Left ventricle myocardium inferior (tissue), 1 donor: Measurements from ENCODE around the gene CCDC13. TPM values are rescaled to one million over a fixed set of nuclear protein-coding genes. Genes with fewer than 3 reads are reported as not detected.

Source experiments
- DNase-seq: peaks from one replicate; pipeline ENCODE4 v3.0.0-alpha.2; 2020
- H3K27ac ChIP-seq: fragments of 200-600 bp; replicated peaks from 2 replicates; pipeline ENCODE4 v1.8.0; 2021
- H3K27me3 ChIP-seq: fragments of 200-600 bp; 2 replicates; pipeline ENCODE4 v1.8.0; 2021; ENCODE audit warnings: low read depth
- H3K36me3 ChIP-seq: fragments of 200-600 bp; 2 replicates; pipeline ENCODE4 v1.8.0; 2021
- H3K4me1 ChIP-seq: fragments of 200-600 bp; 2 replicates; pipeline ENCODE4 v1.8.0; 2021
- H3K4me3 ChIP-seq: fragments of 200-600 bp; 2 replicates; pipeline ENCODE4 v1.8.0; 2021; ENCODE audit warnings: mild to moderate bottlenecking, moderate library complexity
- H3K9me3 ChIP-seq: fragments of 200-600 bp; replicated peaks from 2 replicates; pipeline ENCODE4 v1.8.0; 2021
- intact Hi-C: fragments of 100-400 bp; cut with micrococcal nuclease; formaldehyde crosslinking; loops from one replicate; pipeline ENCODE4 v1.11.0; 2022
- total RNA-seq: library from RNA; stranded (reverse); fragmentation: NEBNext Ultra II Directional; extraction: Animal tissue kit (Norgen Biotek cat#: 25700); gene quantifications from one replicate; pipeline ENCODE4 v1.2.1, GENCODE V29; 2021
- TF ChIP-seq, protein P1 (sequence below): fragments of 200-600 bp; IDR thresholded peaks from 2 replicates; pipeline ENCODE4 v1.8.0; 2021; ENCODE audit warnings: antibody characterized with exemption, mild to moderate bottlenecking, borderline replicate concordance
- donor health status: DM: no; HTN: yes; CAD: no; lungs with severe emphysema.

CCDC13 gene
- total RNA-seq, 1 donor from 2014 or later = 0.41 TPM

DNA sequence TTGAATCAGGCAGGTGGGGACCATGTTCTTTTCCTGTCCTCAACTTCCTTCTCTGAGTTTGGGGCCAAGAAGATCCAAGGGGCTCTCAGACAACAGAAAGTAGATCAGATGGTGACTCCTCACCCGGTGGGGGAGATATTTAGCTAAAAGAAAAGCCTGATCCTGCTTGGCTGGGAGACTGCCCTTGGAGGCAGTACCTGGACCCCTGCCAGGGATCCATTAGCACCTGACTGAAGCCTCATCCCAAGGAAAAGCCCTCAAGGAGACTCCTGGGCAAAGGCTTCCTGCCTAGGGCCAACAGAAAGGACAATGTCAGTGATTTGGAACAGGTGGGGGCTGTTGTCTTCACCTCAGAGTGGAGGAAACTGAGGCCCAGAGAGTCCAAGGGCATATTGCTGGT, 37.0 kb downstream of the CCDC13 start:
- Histone ChIP-seq H3K9me3 (no peaks in the 10 kb centered on the region), H3K36me3 (no peaks in the 10 kb centered on the region), H3K4me3 (no peak overlapping the region), H3K4me1 (peaks cover 42% of the 10 kb centered on the region), H3K27ac (peak overlapping the region; percentile 58), H3K27me3 (no peaks in the 10 kb centered on the region)
- TF ChIP-seq, protein P1, sequence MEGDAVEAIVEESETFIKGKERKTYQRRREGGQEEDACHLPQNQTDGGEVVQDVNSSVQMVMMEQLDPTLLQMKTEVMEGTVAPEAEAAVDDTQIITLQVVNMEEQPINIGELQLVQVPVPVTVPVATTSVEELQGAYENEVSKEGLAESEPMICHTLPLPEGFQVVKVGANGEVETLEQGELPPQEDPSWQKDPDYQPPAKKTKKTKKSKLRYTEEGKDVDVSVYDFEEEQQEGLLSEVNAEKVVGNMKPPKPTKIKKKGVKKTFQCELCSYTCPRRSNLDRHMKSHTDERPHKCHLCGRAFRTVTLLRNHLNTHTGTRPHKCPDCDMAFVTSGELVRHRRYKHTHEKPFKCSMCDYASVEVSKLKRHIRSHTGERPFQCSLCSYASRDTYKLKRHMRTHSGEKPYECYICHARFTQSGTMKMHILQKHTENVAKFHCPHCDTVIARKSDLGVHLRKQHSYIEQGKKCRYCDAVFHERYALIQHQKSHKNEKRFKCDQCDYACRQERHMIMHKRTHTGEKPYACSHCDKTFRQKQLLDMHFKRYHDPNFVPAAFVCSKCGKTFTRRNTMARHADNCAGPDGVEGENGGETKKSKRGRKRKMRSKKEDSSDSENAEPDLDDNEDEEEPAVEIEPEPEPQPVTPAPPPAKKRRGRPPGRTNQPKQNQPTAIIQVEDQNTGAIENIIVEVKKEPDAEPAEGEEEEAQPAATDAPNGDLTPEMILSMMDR = no peak
- intact Hi-C loops = no loop called here
- DNase-seq = no peak

DNA sequence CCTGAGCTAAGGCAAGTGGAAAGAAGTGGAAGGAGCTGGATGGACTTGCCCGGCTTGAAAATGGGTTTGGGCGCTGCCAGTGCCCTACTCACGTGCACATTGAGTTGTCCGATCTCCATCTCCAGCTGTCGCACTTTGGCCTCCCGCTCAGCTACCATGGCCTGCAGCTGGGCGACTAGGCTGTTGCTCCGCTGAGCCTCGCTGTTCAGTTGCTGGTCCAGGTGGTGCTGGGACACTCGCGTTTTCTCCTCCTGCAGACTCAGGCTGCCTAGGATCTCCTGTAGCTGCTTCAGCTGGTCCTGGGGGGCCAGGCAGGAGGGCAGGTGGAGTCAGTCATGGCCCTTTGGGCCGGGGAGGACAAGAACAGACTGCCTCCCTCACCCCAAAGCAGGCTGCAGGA, 37.4 kb downstream of the CCDC13 start:
- DNase-seq = no peak
- no peaks in the 10 kb centered on the region for H3K36me3 ChIP-seq
- H3K27me3 ChIP-seq = no peaks in the 10 kb centered on the region
- no peak overlapping the region for H3K4me3 ChIP-seq
- peaks cover 42% of the 10 kb centered on the region for H3K4me1 ChIP-seq
- H3K27ac ChIP-seq = peak overlapping the region; percentile 58
- no peaks in the 10 kb centered on the region for H3K9me3 ChIP-seq
- TF ChIP-seq, protein P1 = no peak
- intact Hi-C loops = no loop called here

DNA sequence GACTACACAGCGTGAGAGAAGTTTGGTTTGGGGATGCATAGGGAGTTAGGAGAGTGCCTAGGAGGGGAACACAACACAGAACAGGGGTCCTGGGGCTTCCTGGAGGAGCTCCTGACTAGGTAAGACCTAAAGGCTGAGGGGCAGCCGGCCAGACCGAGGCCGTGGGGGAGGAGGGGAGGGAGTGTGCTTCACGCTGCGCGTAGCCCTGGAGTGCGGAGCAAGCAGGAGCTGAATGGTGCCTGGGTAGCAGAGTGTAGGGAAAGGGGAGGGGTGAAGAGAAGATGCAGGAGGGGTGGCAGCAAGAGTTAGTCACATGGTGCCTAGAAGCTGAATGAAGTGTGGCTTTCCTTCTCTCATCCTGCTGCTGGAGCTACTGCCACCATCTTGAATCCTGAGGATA, 38.0 kb downstream of the CCDC13 start:
- no peak for DNase-seq
- Histone ChIP-seq H3K9me3 (no peaks in the 10 kb centered on the region), H3K27ac (peak overlapping the region; percentile 92), H3K27me3 (no peaks in the 10 kb centered on the region), H3K36me3 (no peaks in the 10 kb centered on the region), H3K4me1 (peaks cover 42% of the 10 kb centered on the region), H3K4me3 (no peak overlapping the region)
- TF ChIP-seq, protein P1 = no peak
- intact Hi-C loops = no loop called here

DNA sequence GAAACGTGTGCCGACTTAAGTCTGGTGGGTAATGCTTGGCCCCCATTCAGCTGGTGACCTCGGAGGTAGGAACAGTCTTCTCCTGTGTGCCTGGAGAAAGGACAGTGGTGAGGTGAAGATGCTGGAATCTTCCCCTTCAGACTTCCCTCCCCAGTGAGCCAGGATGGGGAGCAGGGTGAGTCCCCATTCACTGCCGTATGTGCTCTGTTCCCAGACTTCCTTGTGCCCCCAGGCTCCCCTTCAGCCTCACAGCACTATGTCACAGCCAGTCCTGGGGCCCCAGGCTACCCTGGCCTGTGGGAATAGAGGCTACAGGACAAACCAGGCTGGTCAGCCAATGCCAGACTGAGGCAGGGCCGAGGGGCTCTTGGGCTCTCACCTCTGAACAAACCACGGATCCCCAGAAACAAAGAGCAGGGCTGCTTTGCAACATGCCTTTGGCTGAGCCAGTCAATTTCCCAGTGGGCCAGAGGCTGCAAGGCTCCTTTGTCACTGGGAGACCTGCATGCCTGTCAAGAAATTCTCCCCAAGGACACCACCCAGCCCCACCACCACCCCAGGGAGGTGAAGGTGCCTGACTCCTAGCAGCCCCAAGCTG, 38.7 kb downstream of the CCDC13 start:
- H3K4me3 ChIP-seq = no peak overlapping the region
- H3K27ac ChIP-seq = peak overlapping the region; percentile 92
- DNase-seq = no peak
- H3K9me3 ChIP-seq = no peaks in the 10 kb centered on the region
- H3K4me1 ChIP-seq = peaks cover 47% of the 10 kb centered on the region
- intact Hi-C loops = no loop called here
- no peaks in the 10 kb centered on the region for H3K27me3 ChIP-seq
- H3K36me3 ChIP-seq = no peaks in the 10 kb centered on the region
- TF ChIP-seq, protein P1 = no peak

DNA sequence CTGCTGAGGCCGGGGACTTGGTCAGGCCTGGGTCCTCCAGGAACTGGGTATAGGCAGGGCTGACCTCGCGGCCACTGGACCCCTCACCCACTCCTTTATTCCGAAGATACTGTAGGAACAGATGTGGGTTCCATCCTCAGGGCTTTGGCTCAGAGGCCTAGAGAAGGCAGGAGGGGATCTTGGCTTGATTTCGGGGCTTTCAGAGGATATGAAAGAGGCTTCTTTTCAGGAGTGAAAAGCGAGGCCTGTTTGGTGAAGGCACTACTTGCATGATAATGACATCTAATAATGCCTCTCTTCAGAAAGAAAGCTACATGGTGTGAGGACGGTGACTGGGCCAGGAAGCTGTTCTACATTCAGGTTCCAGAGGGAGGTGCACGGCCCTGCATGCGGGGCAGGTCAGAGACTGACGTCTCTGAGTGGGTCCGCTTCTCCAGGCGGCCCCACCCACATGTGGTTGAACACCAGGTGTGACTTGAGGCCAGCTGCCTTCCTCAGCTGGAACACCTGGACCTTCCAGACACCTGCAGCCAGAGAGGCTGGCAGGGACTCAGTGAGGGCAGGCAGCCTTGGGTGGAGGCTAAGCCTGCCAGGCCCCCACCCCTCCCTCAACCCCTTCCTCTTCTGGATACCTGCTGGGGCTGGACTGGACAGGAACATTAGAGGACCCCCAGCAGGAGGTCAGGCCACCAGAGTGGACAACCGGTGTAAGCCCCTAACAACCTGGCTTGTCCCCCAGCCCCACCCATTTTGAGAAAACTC, 39.4 kb downstream of the CCDC13 start:
- no peaks in the 10 kb centered on the region for H3K36me3 ChIP-seq
- intact Hi-C loops = no loop called here
- no peak for DNase-seq
- H3K4me1 ChIP-seq = peaks cover 47% of the 10 kb centered on the region
- no peaks in the 10 kb centered on the region for H3K27me3 ChIP-seq
- H3K9me3 ChIP-seq = no peaks in the 10 kb centered on the region
- H3K4me3 ChIP-seq = no peak overlapping the region
- peak overlapping the region; percentile 92 for H3K27ac ChIP-seq
- TF ChIP-seq, protein P1 = no peak
